ENCODE results near the gene TSTD2.
"Not testable (repeated sequence)": the region's sequence is repeated elsewhere in the genome, so short reads cannot be mapped to it uniquely, and the experiment has no call there.

GRCh38 chr9:97574921-97575672 lies 58.1 kb downstream of the TSTD2 start:
- TF ChIP-seq, protein P1, sequence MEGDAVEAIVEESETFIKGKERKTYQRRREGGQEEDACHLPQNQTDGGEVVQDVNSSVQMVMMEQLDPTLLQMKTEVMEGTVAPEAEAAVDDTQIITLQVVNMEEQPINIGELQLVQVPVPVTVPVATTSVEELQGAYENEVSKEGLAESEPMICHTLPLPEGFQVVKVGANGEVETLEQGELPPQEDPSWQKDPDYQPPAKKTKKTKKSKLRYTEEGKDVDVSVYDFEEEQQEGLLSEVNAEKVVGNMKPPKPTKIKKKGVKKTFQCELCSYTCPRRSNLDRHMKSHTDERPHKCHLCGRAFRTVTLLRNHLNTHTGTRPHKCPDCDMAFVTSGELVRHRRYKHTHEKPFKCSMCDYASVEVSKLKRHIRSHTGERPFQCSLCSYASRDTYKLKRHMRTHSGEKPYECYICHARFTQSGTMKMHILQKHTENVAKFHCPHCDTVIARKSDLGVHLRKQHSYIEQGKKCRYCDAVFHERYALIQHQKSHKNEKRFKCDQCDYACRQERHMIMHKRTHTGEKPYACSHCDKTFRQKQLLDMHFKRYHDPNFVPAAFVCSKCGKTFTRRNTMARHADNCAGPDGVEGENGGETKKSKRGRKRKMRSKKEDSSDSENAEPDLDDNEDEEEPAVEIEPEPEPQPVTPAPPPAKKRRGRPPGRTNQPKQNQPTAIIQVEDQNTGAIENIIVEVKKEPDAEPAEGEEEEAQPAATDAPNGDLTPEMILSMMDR (IDR thresholded peaks at IDR 0.05; ENCODE audit: poor library complexity, severe bottlenecking) = not testable (repeated sequence)
- TF ChIP-seq POLR2AphosphoS5 (IDR thresholded peaks at IDR 0.05); REST (IDR thresholded peaks at IDR 0.05; ENCODE audit: borderline replicate concordance): not testable (repeated sequence)

Measured in neural cell (in vitro differentiated cells).